GF-D8 (cell line): ENCODE measurements around the gene TNFRSF6B.

Experiments used
- DNase-seq: peaks from one replicate; lab custom pipeline; 2025; lab: John Stamatoyannopoulos, UW

The TNFRSF6B gene

DNA sequence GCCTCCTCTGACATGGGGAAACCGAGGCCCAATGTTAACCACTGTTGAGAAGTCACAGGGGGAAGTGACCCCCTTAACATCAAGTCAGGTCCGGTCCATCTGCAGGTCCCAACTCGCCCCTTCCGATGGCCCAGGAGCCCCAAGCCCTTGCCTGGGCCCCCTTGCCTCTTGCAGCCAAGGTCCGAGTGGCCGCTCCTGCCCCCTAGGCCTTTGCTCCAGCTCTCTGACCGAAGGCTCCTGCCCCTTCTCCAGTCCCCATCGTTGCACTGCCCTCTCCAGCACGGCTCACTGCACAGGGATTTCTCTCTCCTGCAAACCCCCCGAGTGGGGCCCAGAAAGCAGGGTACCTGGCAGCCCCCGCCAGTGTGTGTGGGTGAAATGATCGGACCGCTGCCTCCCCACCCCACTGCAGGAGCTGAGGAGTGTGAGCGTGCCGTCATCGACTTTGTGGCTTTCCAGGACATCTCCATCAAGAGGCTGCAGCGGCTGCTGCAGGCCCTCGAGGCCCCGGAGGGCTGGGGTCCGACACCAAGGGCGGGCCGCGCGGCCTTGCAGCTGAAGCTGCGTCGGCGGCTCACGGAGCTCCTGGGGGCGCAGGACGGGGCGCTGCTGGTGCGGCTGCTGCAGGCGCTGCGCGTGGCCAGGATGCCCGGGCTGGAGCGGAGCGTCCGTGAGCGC is 1.6 kb downstream of the TNFRSF6B start:
- no peak for DNase-seq

DNA sequence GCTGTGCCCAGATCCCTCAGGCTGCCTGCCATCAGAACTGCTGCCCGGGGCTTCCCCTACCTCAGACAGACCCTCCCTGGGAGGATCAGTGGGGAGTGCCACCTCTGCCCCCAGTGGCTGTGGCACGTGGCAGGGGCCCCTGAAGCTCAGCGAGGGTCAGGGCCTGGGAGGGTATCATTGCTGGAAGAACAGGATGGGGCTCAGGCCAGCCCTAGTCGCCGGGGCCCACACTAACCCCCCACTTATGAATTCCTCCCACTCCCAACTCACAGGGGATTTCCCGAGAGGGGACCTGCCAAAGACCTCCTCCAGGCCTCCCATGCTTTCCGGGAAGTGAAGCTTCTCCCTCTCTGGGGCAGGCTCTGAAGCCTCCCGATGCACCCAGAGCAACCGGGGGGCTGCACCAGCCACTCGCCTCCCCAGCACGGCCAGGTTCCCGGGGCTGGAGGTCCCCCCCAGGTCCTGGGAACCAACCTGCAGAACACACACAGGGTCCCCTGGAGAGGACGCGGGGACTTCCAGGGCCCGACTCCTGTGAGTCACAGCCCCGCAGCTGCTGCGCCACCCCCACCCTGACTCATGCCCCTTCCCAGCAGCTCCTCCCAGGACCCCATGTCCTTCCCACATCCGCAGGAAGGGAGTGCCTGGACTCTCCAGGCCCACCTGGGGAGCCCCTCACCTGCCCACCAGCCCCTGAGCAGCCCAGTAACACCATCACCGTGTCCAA is 2.5 kb downstream of the TNFRSF6B start:
- DNase-seq: no peak

DNA sequence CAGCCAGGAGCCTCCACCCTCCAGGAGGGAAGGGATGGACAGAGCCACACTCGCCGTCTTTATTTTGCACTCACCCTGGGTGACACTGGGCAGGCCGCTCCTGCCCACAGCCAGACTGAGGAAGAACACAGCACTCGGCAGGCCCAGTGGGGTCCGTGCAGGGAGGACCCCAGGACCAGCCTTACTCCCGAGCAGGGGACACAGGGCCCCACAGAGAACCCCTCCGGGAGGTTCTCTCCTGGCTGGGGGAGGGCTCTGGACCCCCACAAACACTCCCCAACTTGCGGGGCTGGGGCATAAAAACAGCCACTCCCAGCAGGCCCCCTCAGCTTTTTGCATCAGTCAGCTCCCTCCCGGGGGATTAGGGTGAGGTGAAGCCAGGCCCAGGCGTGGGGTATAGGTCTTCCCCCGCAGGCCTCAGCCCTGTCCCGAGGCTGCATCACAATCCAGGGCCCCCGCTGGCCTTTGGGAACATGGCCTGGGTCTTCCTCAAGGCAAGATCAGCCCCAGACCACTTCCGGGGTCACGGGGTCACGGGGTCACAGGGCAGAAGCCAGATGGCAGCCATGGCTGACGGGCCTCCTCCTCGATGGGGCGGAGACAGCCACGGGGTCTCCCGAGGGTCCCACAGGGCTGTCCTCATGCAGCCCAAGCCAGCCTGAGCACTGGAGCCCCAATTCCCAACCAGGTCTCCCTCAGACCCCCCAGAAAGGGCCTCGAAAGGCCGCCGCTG is 3.2 kb downstream of the TNFRSF6B start:
- no peak for DNase-seq

DNA sequence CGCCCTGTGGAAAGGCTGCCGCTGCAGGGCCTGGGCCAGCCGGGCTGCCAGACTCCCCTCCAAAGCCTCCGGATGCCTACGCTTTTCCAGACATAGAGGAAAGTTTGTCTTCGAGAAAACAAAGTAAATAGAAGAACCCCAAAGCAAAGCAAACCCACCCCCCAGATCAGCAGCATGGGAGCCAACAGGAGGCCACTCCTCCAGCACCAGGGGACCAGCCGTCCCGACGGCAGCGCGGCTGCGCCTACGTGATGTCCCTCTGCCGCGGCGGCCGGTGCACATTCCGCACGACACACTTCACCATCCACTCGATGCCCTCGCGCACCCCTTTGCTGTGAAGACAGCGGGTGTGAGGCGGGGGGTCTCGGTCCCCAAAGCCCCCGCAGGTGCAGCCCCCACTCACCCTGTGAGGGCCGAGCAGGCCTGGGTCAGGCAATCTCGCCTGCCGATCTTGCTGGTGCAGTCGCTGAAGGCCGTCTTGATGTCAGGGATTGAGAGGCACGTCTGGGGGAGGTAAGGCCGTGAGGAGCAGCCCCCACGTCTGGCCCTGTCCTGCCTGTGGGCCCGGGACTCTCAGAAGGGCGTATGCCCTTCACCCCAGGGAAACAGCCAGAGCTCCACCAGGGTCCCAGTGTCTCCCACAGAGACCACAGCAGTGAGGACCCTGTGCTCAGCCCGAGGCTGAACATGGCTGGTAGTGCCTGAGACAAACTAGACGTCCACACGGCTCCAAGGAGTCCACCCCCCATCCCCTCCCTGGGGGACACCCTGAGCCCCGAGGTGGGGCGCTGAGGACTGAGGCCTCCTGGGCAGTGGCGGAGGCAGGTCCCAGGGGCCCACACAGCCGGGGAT is 4.0 kb downstream of the TNFRSF6B start:
- DNase-seq: no peak

DNA sequence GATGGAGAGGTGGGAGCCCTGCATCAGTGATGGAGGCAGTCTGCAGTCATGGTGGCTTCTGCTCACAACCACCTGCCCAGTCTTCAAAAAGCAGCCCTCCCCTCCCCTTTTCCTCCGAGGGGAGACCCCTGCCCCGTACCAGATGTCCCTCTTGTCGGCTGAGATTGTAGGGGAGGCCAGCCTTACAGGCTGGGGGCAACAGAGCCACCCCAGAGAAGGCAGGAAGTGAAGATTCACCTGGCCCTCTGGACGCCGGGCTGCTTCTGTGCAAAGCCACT is 4.5 kb downstream of the TNFRSF6B start:
- no peak for DNase-seq

DNA sequence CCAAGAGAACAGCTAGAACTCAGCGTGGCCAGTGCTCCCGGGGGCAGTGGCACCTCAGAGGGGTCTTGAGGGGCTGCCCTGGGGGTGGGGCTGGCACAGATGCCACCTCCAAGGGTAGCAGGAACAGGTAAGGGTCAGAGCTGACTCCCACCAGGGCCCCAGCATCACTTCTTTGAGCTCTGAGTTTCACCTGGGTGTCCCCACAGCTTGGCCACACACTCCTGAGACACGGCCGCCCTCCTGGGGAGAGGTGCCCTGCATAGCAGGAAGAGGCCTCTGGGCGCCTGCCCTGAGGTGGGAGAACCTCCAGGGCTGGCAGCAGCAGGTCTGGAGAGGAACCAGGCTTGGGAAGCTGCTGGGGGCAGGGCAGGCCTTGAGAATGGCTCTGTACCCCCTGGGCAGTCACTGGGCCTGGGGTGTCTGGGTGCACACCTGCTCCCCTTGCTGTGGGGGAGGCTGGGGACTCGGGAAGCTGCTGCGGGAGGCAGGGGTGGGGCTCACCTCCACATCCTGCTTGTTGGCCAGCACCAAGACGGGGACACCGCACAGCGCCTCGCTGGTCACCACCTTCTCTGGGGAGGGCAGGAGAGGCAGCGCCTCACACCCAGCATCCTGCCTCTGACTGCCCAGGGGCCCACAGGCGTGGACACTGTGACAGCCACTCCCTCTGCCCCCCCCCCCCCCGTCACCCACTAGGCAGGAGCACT is 5.0 kb downstream of the TNFRSF6B start:
- DNase-seq: no peak

DNA sequence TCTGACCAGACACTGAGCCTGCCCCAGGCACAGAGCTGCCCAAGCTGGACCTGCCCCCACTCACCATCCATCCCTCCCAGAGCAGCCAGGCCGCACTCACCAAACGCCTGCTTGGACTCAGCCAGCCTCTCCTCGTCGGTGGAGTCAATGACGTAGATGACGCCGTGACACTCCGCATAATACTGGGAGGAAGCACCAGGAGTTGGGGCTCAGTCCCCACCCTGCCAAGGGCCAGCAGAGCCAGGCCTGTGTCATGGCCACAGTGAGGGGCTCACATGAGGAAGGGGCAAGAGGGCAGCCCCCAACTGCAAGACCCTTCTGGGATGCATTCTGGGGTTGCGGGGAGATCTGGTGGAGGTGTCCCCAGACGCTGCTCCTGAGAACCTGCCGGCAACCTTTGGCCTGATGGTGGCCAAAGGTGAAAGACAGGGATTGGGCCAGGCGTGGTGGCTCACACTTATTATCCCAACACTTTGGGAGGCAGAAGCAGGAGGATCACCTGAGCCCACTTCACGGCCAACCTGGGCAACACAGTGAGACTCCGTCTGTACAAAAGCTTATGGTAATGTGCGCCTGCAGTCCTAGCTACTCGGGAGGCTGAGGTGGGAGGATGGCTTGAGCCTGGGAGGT is 5.7 kb downstream of the TNFRSF6B start:
- DNase-seq: no peak

DNA sequence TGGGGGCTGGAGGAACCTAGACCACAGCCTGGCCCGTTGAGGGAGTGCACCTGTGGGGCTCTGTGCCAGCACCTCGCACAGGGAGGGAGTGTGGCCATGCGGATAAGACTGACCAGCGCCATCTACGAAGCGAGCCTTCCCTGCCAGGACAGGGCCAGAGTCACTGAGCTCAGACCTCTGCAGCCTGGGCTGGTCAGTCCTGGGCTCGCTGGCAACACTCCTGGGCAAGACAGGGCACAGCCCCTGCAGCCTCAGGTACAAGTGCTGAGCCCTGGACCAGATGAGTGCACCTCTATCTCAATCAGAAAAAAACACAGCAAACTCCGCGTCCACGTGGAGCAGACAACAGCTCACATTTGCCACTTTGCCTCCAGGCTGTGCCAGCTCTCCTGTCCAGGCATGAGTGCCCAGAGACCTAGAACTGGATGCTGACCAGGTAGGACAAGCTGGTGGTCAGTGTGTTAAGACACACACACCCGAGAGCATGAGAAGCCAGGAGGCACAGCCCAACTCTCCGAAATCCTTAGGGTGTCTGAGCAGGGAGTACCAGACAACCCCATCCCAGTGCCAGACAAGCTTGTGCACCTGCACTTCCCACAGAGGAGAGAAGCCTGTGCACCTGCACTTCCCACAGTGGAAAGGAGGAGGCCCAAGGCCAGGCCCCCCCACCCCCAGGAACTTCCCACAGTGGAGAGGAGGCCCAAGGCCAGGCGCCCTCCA is 6.5 kb downstream of the TNFRSF6B start:
- DNase-seq: no peak

DNA sequence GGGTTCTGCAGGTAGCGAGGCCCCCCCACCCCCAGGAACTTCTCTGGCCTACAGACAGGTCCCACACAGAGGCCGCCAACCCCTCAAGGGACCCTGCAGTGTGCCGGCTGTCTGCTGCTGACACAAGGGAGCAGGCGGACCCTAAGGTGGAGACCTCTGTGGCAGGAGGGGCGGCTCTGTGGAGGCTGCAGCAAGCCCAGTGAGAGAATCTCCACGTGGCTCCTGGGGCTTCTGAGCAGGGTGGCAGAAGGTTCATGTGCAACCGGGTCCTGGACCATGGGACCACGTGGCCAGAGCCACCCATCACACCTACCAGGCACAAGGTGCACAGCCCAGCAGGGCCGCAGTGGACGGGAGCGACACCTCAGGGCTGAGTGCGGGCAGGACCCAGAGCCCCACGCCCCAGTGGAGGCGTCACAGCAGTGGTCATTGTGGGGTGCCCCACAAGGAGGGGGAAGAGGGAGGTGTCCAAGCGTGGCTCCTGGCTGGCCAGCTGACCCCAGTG is 7.1 kb downstream of the TNFRSF6B start:
- no peak for DNase-seq

DNA sequence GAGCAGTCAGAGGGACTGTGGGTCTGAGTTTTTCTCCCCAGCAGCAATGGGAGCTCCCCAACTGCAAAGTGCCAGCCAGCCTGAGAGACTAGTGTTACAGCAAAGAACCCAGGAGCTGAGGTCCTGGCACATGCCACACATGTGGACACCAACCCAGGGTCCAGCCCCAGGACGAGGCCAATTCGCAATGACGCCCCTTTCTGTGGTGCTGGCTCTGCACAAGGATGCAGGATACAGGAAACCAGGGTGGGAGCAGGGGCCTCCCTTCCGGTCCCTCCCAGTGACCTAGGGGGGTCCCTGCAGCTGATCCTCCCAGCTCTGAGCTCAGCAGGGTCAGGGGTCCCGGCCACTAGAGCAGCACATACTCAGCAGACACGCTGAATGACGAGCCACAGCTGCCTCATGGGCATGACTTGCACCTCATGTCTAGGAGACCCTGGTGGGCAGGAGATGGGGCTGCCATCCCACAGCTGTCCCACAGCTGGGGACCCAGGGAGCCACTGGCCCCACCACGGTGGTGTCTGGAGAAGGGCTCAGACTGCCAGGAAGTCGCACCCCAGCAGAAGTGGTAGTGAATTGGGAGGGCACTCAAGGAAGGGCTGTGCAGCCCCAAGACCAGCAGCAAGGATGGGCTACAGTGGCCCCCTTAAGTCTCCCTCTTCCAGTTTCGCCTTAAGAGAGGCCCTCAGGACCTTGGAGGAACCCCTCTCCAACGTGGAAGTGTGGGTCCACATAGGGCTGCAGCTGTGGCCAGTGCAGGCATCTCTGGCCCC is 7.7 kb downstream of the TNFRSF6B start:
- DNase-seq: no peak

DNA sequence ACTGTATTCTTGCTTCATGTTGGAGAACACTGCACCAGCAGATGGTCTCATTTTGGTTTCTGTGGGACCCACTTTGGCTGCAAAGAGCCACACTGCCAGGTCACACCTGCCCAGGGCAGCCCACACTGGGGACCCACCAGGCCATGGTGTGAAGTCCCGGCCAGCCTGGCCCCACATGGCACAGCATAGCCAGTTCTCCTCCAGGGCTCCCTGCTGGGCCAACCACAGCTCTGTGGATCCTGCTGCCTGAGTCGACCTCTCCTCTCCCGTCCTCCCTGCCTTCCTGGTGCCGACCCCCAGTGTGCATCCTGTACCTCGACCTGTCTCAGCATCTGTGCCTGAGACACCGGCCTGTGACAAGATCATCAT is 8.3 kb downstream of the TNFRSF6B start:
- DNase-seq: no peak

DNA sequence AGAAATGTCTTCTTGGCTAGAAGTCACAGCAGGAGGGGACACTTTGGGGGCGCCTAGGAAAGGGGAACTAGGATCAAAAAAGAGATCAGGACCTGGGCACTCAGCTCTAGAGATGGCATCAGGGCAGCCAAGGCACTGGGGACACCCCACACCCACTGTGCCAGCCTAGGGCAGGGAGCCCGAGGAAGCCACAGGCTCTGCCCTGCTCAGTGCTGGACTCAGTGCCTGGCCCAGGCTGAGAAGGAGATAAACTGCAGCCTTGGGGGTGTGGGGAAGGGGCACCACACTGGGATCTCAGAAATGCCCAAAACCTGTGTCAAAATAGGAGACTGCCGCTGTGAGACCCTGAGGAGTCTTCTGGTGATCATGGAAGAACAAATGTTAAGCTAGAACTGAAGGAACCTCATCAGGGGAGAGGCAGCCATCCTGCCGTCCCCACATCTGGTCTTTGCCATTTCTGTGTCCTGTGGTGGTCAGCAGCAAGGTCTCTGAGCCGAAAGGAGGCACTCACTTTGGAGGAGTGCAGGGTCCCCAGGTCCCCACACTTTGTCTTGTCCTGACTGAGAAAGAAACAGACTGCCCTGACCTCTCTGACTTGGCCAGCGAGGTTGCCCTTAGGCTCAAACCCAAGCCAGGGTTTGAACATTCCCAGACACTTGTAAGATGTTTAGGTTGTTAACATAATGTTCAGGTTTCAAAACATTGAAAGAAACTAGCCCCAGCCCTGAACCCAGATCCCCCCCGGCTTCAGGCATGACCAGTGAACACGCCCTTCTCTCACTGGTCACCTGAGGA is 9.0 kb downstream of the TNFRSF6B start:
- DNase-seq: no peak

DNA sequence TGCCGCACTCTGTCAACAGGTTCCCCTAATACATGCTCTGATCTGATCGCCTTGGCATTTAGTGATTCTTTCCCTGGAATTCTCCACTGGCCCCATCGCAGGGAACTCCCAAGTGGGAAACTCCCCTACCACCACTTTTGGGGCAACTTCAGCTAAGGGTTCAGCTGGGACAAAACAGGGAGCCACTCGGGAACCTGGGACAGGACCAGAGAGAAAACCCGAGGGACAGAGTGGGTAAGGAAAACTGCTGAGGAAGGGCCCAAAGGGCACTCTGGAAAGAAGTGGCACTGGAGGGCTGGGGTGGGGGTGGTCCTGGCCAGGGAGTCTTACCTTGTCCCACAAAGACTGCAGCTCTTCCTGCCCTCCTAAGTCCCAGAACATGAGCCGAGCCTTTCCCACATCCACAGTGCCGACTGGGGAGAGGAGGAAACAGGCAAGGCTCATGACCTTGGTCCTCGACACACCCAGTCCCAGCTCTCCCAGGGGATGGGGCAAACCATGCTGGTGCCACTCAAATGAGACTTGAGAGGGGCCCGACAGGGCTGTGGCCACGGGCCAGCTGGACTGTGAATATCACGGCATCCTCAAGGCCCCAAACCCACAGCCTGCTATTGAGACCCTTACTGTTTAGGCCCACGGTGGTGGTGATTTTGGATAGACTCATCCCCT is 9.7 kb downstream of the TNFRSF6B start:
- no peak for DNase-seq

DNA sequence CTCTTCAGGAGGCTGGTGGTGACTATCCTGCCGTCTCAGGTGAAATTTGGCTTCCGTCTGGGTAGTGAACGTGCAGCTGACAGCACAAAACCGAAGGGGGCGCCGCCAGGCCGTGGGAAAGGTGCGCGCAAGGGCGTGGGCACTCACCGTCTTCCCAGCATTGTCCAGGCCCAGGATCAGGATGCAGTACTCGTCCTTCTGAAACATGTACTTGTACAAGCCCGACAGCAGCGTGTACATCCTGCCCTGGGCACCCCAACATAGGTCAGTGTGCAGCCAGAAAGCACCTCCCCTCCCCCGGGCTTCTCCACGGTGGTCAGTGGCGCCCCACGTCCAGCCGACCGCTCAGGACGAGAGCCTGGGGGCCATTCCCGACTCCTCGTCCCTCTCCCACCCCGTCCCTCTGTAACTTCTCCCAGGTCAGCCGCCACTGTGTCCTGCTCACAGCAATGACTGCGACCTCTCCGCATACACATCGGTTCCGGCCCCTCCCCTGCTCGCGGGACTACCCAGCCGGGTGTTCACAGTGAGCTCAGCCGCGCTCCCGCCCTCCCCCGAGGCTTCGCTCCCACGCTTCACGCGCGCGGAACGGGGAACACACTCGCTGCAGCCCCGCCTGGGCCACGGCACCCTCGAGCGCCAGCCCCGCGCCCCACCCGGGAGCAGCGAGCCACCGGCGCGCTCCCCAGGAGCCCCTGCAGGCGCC is 10.6 kb downstream of the TNFRSF6B start:
- DNase-seq: no peak

DNA sequence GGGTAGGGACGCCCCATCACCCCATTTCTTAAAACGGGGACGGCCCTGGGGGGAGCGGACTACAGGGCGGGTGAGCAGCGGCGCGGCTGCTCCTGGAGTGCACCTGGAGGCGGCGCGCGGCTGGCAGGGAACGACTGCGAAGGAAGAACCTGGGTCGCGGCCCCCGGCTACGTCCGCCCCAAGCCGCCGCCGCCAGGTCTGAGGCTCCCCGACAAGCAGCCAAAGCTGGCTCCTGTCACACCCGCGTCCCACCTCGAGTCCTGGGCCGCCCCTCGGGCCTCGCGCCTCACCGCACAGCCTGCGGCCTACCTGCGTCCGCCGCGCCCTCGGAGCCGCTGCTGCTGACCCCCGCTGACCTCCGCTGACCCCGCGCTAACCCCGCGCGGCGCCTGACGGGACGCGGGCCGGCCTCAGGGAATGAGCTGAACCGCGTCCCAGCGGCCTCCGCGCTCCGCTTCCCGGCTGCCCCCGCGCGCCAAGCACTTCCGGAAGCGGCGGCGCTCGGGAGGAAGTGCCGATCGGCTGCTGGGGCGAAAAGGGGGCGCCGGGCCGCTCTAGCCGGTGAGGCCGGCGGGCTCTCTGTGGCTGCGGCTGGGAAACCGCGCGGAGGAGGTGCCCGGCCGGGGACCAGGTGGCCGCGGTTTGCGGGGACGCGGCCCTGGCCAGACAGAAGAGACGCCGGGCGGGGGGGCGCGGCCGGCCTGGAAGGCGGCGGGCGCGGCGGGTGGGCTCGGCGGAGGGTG is 11.3 kb downstream of the TNFRSF6B start, which contains the start of the genes ARFRP1 and ZGPAT:
Gene ARFRP1, minus strand, starts transcription at position 419 of the 743 bp plus-strand sequence. CDS start 885 bp downstream, outside the sequence.
Gene ZGPAT, plus strand, starts transcription at position 482 of the 743 bp plus-strand sequence. CDS start 542 bp downstream, outside the sequence.
- DNase-seq: peak; percentile 64

DNA sequence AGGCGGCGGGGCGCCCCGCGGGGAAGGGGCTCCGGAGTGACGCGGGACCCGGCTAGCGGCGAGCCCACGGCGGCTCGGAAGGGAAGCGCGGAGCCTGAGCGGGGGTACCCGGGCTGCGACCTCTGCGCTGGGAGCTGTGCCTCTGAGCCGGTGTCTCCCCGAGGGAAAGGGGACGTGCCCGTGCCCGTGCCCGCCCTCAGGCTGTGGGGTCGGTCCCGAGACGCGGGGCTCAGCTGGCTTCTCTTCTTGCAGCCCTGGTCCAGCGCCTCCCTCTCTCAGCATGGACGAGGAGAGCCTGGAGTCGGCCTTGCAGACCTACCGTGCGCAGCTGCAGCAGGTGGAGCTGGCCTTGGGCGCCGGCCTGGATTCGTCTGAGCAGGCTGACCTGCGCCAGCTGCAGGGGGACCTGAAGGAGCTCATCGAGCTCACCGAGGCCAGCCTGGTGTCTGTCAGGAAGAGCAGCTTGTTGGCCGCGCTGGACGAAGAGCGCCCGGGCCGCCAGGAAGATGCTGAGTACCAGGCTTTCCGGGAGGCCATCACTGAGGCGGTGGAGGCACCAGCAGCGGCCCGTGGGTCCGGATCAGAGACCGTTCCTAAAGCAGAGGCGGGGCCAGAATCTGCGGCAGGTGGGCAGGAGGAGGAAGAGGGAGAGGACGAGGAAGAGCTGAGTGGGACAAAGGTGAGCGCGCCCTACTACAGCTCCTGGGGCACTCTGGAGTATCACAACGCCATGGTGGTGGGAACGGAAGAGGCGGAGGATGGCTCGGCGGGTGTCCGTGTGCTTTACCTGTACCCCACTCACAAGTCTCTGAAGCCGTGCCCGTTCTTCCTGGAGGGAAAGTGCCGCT is 12.1 kb downstream of the TNFRSF6B start:
- DNase-seq: no peak
